Epithelial cell of esophagus (primary cell): Measurements from ENCODE around the gene MYO1H.
A peak's percentile ranks its signal among the peaks of the same experiment; 100 is the strongest.

Experiments
- DNase-seq: peaks from one replicate; pipeline ENCODE4 v3.0.0; 2010; ENCODE audit warnings: low read depth
- H3K4me3 ChIP-seq: 2 replicates; pipeline ENCODE4 v1.5.1; 2011; ENCODE audit warnings: mild to moderate bottlenecking, low read length, control low read depth
- CTCF ChIP-seq: IDR thresholded peaks from 2 replicates; pipeline ENCODE4 v1.5.1; 2011; ENCODE audit warnings: low read depth, mild to moderate bottlenecking, low read length, control low read depth, inconsistent platforms; ENCODE audit not compliant: insufficient read depth; ENCODE audit errors: missing control alignments

The MYO1H gene

DNA sequence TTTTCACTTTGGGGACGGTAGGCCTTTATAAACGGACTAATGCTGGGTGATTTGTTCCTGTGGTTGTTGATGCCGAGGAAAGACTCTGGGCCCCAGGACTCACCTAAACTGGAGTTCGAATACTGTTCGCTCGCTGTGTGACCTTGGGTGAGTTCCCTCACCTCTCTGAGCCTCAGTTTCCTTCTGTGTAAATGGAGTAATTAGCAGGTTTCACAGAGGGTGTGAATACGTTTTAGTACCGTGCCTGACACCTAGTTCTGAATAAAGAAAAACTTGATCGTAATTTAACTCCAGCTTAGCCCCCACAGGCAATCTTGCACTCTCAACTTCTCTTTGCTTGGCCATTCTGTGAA lies 130.2 kb downstream of the MYO1H start:
- no peak for DNase-seq
- TF ChIP-seq CTCF: no peak
- H3K4me3 ChIP-seq: peak overlapping the region; percentile 98

DNA sequence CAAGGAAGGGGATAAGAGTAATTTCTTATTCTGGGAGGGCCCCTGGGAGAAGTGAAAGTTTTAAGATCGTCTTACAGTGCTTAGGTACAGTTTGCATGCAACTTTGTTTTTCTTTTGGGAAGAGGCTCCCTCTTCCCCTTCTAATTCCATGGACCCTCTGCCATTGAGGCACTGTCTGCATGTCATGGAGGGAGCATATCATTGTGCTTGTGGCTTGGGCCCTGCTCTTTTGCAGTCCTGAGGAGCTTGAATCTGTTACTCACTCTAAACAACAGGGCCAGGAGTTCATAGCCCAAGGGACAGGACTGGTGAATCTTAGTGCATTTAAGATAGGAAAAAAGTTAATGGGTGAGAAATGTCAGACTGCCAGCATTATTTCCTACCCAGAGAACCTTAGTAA lies 132.1 kb downstream of the MYO1H start:
- TF ChIP-seq CTCF: no peak
- DNase-seq: no peak
- no peak overlapping the region for H3K4me3 ChIP-seq

GRCh38 chr12:109480356-109480755 lies 132.7 kb downstream of the MYO1H start:
- TF ChIP-seq CTCF: no peak
- no peak for DNase-seq
- no peak overlapping the region for H3K4me3 ChIP-seq

- no peak for DNase-seq
- no peak for TF ChIP-seq CTCF
- no peak overlapping the region for H3K4me3 ChIP-seq
Measured at GRCh38 chr12:109481863-109482262, 134.2 kb downstream of the MYO1H start.

DNA sequence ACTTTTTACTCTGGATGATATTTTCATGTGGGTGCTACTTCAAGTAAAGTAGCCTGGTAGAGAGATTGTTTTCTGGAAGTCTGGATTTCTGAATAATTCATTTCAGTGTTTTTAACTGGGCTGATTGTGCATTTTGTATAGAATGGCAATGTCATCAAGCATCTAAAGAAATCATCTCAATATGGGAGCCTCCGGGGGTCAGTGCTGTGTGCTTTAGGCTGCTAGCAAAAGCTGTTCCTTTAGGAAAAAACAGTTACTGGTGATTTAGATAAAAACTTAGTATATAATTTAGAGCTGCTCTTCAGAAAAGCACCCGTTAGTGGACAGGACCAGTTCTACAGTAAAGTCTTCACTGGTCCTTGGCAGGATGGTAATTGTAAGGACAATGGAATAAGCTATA lies 134.8 kb downstream of the MYO1H start:
- DNase-seq: no peak
- H3K4me3 ChIP-seq: no peak overlapping the region
- no peak for TF ChIP-seq CTCF

GRCh38 chr12:109482894-109483293 lies 135.2 kb downstream of the MYO1H start:
- H3K4me3 ChIP-seq: no peak overlapping the region
- no peak for TF ChIP-seq CTCF
- DNase-seq: no peak

- no peak for TF ChIP-seq CTCF
- no peak for DNase-seq
- H3K4me3 ChIP-seq: no peak overlapping the region
Measured at GRCh38 chr12:109483346-109483745, 135.6 kb downstream of the MYO1H start.
